GM19043 (cell line): ENCODE data around the gene RP9.
A peak's percentile ranks its signal among the peaks of the same experiment; 100 is the strongest.

Experiments
- ATAC-seq: cut with Tn5 transposase; IDR thresholded peaks from one replicate; pipeline ENCODE4 v1.9.1; 2021; ENCODE audit warnings: low read depth; ENCODE audit not compliant: unreplicated experiment

Gene RP9

GRCh38 chr7:33067921-33068320, 41.3 kb downstream of the RP9 start:
- no peak for ATAC-seq

GRCh38 chr7:33066771-33067170, 42.4 kb downstream of the RP9 start:
- no peak for ATAC-seq

- no peak for ATAC-seq
Observed at GRCh38 chr7:33065981-33066380, 43.2 kb downstream of the RP9 start.

- ATAC-seq = peak; percentile 94
Observed at GRCh38 chr7:33062782-33063443, 46.3 kb downstream of the RP9 start.

- ATAC-seq = peak; percentile 32
Observed at GRCh38 chr7:33062023-33062781, 47.0 kb downstream of the RP9 start, which contains the start of gene NT5C3A. Gene NT5C3A (minus strand): TSS chr7:33062776. CDS start chr7:33062705, 71 bp downstream.

- ATAC-seq = no peak
Observed at GRCh38 chr7:33061282-33061937, 47.8 kb downstream of the RP9 start.

GRCh38 chr7:33059635-33060034, 49.6 kb downstream of the RP9 start:
- no peak for ATAC-seq

- ATAC-seq = no peak
Observed at GRCh38 chr7:33055158-33055557, 54.0 kb downstream of the RP9 start.

GRCh38 chr7:33054261-33054964, 54.8 kb downstream of the RP9 start:
- ATAC-seq = no peak

- no peak for ATAC-seq
Observed at GRCh38 chr7:33053721-33054120, 55.5 kb downstream of the RP9 start.

GRCh38 chr7:33050535-33051318, 58.5 kb downstream of the RP9 start:
- ATAC-seq = peak; percentile 43

- no peak for ATAC-seq
Observed at GRCh38 chr7:33048704-33049103, 60.5 kb downstream of the RP9 start.

- no peak for ATAC-seq
Observed at GRCh38 chr7:33048257-33048656, 60.9 kb downstream of the RP9 start.

- ATAC-seq = no peak
Observed at GRCh38 chr7:33044986-33045385, 64.2 kb downstream of the RP9 start.
